ENCODE measurements around the gene DGKZ. TPM values are rescaled to one million over a fixed set of nuclear protein-coding genes. Genes with fewer than 3 reads are reported as not detected.

The DGKZ gene
- total and polyA plus RNA-seq, 4 donors, result 4.6 to 24.3 (median 14.4) TPM

GRCh38 chr11:46390331-46391171, 43.3 kb downstream of the DGKZ start:
- Histone ChIP-seq H3K9ac (ENCODE audit: low read depth in 1 of 2, low read length in 2 of 2) (no peak overlapping the region), H3K36me3 (ENCODE audit: control insufficient read depth in 4 of 4, insufficient read depth in 3 of 4, low read depth in 1 of 4, low read length in 3 of 4) (no peaks in the 10 kb centered on the region), H3K9me3 (ENCODE audit: control insufficient read depth in 4 of 4, low read length in 3 of 4) (no peaks in the 10 kb centered on the region), H3K4me3 (ENCODE audit: low read depth in 1 of 3, low read length in 3 of 3) (peak overlapping the region in 1 of 3 donors; percentile 54), H3K4me1 (ENCODE audit: control insufficient read depth in 4 of 4, insufficient read depth in 4 of 4, low read length in 3 of 4) (peaks cover 20 to 37% (median 26%) of the 10 kb centered on the region in 4 donors), H3K27me3 (ENCODE audit: control insufficient read depth in 4 of 4, insufficient read depth in 4 of 4, low read length in 3 of 4) (peaks cover 0 to 16% (median 8%) of the 10 kb centered on the region in 4 donors), H3K27ac (ENCODE audit: low read depth in 1 of 2, low read length in 2 of 2) (no peak overlapping the region)
- TF ChIP-seq FOXA2 (IDR thresholded peaks at IDR 0.05) (no peak), YY1 (IDR thresholded peaks at IDR 0.05) (no peak), HNF4G (IDR thresholded peaks at IDR 0.05) (no peak), RAD21 (IDR thresholded peaks at IDR 0.05) (no peak), TAF1 (conservative IDR thresholded peaks at IDR 0.05) (no peak)
- TF ChIP-seq, protein P1, sequence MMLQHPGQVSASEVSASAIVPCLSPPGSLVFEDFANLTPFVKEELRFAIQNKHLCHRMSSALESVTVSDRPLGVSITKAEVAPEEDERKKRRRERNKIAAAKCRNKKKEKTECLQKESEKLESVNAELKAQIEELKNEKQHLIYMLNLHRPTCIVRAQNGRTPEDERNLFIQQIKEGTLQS (IDR thresholded peaks at IDR 0.05), result no peak
- 12% methylated on average over 49 of the region's 49 CpGs for WGBS
- no peak for DNase-seq (ENCODE audit: low spot score)

GRCh38 chr11:46391186-46391577, 43.9 kb downstream of the DGKZ start:
- TF ChIP-seq FOXA2 (IDR thresholded peaks at IDR 0.05), result no peak
- TF ChIP-seq GABPA (IDR thresholded peaks at IDR 0.05 in 1 of 2, conservative IDR thresholded peaks at IDR 0.05 in 1 of 2), result no peak
- no peak for TF ChIP-seq REST (IDR thresholded peaks at IDR 0.05)
- no peak for TF ChIP-seq YY1 (IDR thresholded peaks at IDR 0.05)
- no peak for TF ChIP-seq RAD21 (IDR thresholded peaks at IDR 0.05)
- Histone ChIP-seq H3K27ac (ENCODE audit: low read depth in 1 of 2, low read length in 2 of 2) (no peak overlapping the region), H3K36me3 (ENCODE audit: control insufficient read depth in 4 of 4, insufficient read depth in 3 of 4, low read depth in 1 of 4, low read length in 3 of 4) (peaks cover 0 to 3% (median 0%) of the 10 kb centered on the region in 4 donors), H3K9ac (ENCODE audit: low read depth in 1 of 2, low read length in 2 of 2) (no peak overlapping the region), H3K9me3 (ENCODE audit: control insufficient read depth in 4 of 4, low read length in 3 of 4) (no peaks in the 10 kb centered on the region), H3K4me3 (ENCODE audit: low read depth in 1 of 3, low read length in 3 of 3) (peak overlapping the region in 1 of 3 donors; percentile 54), H3K4me1 (ENCODE audit: control insufficient read depth in 4 of 4, insufficient read depth in 4 of 4, low read length in 3 of 4) (peaks cover 20 to 37% (median 26%) of the 10 kb centered on the region in 4 donors), H3K27me3 (ENCODE audit: control insufficient read depth in 4 of 4, insufficient read depth in 4 of 4, low read length in 3 of 4) (peaks cover 0 to 16% (median 8%) of the 10 kb centered on the region in 4 donors)
- WGBS, result 5% methylated on average over 31 of the region's 31 CpGs
- no peak for DNase-seq (ENCODE audit: low spot score)

DNA sequence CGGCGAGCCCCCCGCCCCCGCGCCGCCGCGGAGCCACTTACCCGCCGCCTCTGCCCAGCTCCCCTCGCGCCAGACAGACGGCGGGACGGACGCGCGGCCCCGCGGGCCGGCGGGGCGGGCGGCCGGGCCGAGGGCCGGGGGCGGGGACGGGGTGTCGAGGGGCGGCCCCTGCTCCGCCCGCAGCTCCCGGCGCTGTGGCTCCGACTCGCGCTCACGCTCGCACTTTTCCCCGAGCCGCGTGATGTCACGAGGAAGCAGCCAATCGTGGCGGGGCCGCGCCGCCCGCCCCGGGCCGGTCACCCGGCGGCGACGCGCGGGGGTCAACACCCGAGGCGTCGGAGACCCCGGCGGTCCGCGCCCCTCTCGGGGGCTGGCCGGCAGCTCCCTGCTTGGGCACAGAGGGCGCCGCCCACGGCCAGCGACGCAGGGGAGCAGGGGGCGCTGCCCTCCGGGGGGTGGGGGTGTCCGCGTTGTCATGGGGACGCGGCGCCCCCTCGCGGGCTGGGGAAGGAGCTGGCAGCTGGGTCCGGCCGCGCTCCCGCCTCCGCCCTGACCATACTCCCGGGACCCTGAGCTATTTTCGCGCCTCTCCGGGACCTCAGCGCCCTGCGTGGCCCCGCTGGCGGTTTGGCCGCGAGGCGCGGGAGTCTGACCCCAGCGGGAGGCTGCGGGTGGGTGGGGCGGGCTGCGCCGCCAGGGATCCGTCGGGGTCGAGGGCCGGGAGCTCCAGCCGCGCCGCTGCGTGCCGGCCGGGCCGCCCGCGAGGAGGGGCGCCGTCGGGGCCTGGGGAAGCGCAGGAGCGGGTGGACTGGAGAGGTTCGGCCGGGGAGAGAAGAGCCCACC, 44.5 kb downstream of the DGKZ start, which contains the start of gene CHRM4:
Gene CHRM4 (minus strand): TSS at position 199 of the 843 bp plus-strand sequence. CDS start 5,219 bp downstream, outside the sequence.
- no peak within 1 kb of the TSS for H3K9ac ChIP-seq (ENCODE audit: low read depth in 1 of 2, low read length in 2 of 2)
- 1% methylated on average over 123 of the region's 123 CpGs for WGBS
- no peaks in the 10 kb centered on the region for H3K9me3 ChIP-seq (ENCODE audit: control insufficient read depth in 4 of 4, low read length in 3 of 4)
- no peak for DNase-seq (ENCODE audit: low spot score)
- no peak for TF ChIP-seq NR2F2 (IDR thresholded peaks at IDR 0.05)
- TF ChIP-seq RAD21 (IDR thresholded peaks at IDR 0.05), result no peak
- TF ChIP-seq MAX (IDR thresholded peaks at IDR 0.05), result no peak
- no peak for TF ChIP-seq YY1 (IDR thresholded peaks at IDR 0.05)
- TF ChIP-seq, protein P1 (IDR thresholded peaks at IDR 0.05), result no peak
- no peak for TF ChIP-seq FOXA2 (IDR thresholded peaks at IDR 0.05)
- TF ChIP-seq, protein P2, sequence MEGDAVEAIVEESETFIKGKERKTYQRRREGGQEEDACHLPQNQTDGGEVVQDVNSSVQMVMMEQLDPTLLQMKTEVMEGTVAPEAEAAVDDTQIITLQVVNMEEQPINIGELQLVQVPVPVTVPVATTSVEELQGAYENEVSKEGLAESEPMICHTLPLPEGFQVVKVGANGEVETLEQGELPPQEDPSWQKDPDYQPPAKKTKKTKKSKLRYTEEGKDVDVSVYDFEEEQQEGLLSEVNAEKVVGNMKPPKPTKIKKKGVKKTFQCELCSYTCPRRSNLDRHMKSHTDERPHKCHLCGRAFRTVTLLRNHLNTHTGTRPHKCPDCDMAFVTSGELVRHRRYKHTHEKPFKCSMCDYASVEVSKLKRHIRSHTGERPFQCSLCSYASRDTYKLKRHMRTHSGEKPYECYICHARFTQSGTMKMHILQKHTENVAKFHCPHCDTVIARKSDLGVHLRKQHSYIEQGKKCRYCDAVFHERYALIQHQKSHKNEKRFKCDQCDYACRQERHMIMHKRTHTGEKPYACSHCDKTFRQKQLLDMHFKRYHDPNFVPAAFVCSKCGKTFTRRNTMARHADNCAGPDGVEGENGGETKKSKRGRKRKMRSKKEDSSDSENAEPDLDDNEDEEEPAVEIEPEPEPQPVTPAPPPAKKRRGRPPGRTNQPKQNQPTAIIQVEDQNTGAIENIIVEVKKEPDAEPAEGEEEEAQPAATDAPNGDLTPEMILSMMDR (IDR thresholded peaks at IDR 0.05; ENCODE audit: low read depth, low read length, missing input control), result no peak
- TF ChIP-seq RXRA (IDR thresholded peaks at IDR 0.05), result no peak
- TF ChIP-seq HNF4A (conservative IDR thresholded peaks at IDR 0.05), result no peak
- TF ChIP-seq HNF4G (IDR thresholded peaks at IDR 0.05), result no peak
- no peak for TF ChIP-seq ZBTB33 (IDR thresholded peaks at IDR 0.05)
- H3K36me3 ChIP-seq (ENCODE audit: control insufficient read depth in 4 of 4, insufficient read depth in 3 of 4, low read depth in 1 of 4, low read length in 3 of 4), result peaks cover 0 to 5% (median under 1%) of the 10 kb centered on the region in 4 donors
- H3K27me3 ChIP-seq (ENCODE audit: control insufficient read depth in 4 of 4, insufficient read depth in 4 of 4, low read length in 3 of 4), result peaks cover 0 to 16% (median 8%) of the 10 kb centered on the region in 4 donors
- peak within 1 kb of the TSS in 2 of 3 donors; percentile 11 to 54 for H3K4me3 ChIP-seq (ENCODE audit: low read depth in 1 of 3, low read length in 3 of 3)
- H3K4me1 ChIP-seq (ENCODE audit: control insufficient read depth in 4 of 4, insufficient read depth in 4 of 4, low read length in 3 of 4), result peaks cover 20 to 37% (median 26%) of the 10 kb centered on the region in 4 donors
- H3K27ac ChIP-seq (ENCODE audit: low read depth in 1 of 2, low read length in 2 of 2), result no peak within 1 kb of the TSS

Data from liver (tissue), 9 donors.